Measurements from ENCODE around the gene SLC22A15.
"Not testable (repeated sequence)": the region's sequence is repeated elsewhere in the genome, so short reads cannot be mapped to it uniquely, and the experiment has no call there.

The SLC22A15 gene

GRCh38 chr1:115982400-115982799 is 6.1 kb downstream of the SLC22A15 start:
- DNase-seq = no peak

DNA sequence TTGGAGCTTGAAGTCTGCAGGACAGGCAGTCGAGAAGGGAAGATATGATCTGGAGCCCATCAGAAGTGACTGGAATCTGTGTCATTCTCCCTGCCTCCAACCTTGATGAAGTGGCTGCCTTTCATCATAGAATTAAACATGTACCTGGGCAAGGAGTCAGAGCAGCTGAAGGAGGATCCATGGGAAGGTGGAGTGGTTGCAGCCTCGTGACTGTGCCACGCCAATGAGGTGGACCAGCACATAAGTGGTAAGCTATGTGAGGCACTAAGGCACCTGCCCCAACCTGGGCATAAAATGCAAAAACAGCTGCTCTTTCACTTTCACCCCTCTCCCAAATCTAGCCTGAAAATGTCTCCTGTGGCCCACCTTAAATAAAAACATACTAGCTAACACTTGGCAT is 7.3 kb downstream of the SLC22A15 start:
- DNase-seq = no peak

DNA sequence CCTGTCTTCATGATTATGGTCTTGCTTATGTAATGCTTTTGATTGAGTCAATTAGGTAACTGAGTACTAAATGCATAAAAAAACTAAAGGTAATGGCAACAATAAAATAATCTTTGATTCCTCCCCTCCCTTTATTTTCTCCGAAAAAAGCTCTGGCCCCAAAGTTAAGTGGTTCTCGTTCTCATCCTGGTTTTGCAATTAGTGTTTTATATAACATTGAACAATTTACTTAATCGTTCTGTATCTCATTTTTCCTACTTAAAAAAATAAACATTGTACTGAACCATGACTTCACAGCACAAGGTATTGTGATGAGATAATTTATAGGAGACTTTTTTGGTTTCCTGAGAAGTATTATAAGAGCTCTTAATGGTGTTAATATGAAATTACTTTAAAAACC is 11.3 kb downstream of the SLC22A15 start:
- DNase-seq = no peak

GRCh38 chr1:115988953-115989352 is 12.6 kb downstream of the SLC22A15 start:
- no peak for DNase-seq

- DNase-seq = no peak
Observed at GRCh38 chr1:115989699-115990098, 13.4 kb downstream of the SLC22A15 start.

- DNase-seq = no peak
Observed at GRCh38 chr1:115991909-115992308, 15.6 kb downstream of the SLC22A15 start.

DNA sequence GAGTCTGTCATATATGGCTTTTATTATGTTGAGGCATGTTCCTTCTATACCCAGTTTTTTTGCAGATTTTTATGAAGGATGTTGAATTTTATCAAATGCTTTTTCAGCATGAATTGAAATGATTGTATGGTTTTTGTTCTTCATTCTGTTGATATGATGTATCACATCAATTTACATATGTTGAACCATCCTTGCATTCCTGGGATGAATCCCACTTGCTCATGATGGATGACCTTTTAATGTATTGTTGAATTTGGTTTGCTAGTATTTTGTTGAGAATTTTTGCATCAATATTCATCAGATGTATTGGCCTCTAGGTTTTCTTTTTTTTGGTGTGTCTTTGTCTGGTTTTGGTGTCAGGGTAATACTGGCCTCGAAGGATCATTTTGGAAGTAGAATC is 21.6 kb downstream of the SLC22A15 start:
- not testable (repeated sequence) for DNase-seq

GRCh38 chr1:116001739-116002487 is 25.6 kb downstream of the SLC22A15 start:
- DNase-seq = no peak

DNA sequence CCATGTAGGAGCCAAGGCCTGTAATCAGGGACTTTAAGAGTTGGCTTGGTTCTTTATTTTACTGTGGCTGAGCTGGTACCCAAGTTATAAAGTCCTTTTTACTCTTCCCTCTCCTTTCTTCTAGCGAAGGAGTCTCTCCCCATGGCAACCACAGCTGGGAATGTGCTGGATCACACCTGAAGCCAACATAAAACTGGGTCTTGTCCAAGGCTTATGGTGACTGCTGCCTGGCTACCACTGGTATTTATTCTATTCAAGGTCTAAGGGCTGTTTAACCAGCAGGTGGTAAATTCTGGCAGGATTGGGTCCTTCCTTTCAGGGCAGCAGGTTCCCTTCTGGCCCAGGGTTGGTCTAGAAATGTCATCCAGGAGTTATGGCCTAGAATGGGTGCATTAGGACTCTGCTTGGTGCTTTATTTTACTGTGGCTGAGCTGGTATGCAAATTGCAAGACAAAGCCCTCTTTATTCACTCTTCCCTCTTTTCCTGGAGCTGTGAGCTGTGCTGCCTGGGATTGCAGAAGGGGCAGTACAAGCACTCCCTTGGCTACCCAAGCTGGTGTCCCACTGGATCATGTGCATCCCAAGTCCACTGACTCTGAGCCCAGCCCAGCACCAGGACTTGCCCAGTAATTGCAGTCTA is 26.6 kb downstream of the SLC22A15 start:
- no peak for DNase-seq

- no peak for DNase-seq
Observed at GRCh38 chr1:116003823-116004222, 27.5 kb downstream of the SLC22A15 start.

DNA sequence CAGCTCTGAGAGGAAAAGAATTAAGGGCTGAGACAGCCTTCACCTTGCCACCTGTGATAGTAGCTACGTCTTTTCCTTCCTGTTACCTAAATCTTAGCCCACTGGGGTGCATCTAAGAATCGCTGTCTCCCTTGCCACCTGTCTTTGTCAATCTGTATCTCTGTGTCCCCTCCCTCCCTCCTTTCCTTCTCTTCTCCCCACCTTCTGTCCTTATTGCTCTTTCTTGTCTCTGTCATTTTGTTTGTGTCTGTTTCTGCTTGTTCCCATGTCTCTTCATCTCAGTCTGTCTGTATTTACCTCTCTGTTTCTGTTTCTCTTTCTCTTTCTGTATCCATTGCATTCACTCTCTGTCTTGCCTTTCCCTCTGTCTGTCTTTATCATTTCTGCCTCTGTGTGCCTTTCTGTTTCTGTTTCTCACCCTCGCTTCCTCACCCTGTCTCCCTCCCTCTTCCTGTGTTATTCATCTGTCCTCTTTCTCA is 30.2 kb downstream of the SLC22A15 start:
- no peak for DNase-seq

DNA sequence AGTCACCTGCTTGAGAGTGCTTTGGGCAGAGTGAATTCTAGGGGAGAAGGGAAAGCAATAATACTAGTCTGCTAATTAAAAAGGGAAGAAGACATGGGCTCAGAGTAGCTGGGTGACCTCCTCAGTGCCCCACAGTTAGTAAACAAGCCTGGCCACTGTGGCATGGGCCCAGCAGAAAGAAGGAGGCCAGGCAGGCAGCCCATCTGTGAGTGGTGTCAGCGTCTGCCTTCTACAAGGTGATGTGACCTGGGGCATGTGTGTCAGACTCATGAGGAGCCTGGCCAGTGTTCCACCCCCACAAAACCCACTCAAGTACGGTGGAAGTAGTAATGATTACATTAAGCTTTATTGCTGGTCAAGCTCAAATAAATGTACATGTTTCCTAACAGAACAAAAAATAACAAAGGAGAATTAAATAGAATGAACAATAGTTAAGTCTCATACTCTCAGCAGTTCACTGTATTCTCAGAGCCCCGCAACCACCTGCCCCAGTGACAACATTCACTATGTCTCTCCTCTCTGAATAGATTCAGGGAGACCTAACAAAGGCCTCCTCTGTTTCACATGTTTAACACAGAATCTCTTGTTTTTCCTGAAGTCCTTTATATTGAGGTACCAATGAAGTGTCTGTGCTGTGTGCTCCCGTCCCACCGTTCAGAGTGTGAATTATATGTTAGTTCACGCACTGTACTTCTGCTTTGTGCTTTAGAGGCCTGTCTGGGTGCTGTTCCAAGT is 32.5 kb downstream of the SLC22A15 start:
- no peak for DNase-seq

- DNase-seq = no peak
Observed at GRCh38 chr1:116012716-116013115, 36.4 kb downstream of the SLC22A15 start.

GRCh38 chr1:116015679-116016078 is 39.4 kb downstream of the SLC22A15 start:
- DNase-seq = no peak

GRCh38 chr1:116018007-116018406 is 41.7 kb downstream of the SLC22A15 start:
- no peak for DNase-seq

- no peak for DNase-seq
Observed at GRCh38 chr1:116019653-116020253, 43.4 kb downstream of the SLC22A15 start.

- DNase-seq = peak; percentile 4
Observed at GRCh38 chr1:116020668-116021272, 44.5 kb downstream of the SLC22A15 start.

DNA sequence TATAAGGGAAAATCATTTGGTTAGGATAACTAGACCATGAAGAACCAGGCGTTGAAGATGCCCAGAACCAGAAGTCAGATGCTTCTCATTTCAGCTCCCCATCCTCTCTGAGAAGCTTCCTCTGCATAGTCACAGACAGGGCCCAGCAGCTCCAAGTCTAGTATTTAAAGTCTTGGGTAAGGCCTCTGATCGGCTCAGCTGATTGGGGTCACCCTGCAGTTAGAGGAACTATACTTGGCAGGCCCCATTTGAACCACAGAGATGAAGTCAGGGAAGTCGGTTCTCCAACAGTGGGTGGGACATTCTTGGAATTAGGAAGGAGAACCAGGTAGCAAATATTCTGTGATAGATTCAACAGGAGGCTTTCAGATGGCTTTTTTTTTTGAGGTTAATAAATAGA is 48.3 kb downstream of the SLC22A15 start:
- DNase-seq = no peak

- no peak for DNase-seq
Observed at GRCh38 chr1:116026631-116027030, 50.3 kb downstream of the SLC22A15 start.

- no peak for DNase-seq
Observed at GRCh38 chr1:116031302-116031835, 55.1 kb downstream of the SLC22A15 start.

DNA sequence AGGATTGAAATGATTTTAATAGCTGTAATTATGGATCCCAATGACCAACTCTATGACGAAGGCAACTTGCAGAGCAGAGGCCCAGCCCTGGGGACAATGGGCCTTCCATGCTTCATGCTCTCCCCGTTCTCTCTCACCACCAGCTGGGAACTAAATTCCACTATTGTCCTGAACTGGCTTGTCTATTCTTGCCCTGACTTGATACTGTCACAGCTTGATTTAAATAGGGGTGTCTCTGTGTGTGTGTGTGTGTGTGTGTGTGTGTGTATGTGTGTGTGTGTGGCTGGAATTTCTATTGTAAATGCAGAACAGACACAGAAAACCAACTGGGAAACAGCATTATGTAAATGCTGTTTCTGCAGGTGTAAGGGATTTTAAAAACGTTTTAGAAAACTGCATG is 57.0 kb downstream of the SLC22A15 start:
- no peak for DNase-seq

- no peak for DNase-seq
Observed at GRCh38 chr1:116036255-116036654, 59.9 kb downstream of the SLC22A15 start.

DNA sequence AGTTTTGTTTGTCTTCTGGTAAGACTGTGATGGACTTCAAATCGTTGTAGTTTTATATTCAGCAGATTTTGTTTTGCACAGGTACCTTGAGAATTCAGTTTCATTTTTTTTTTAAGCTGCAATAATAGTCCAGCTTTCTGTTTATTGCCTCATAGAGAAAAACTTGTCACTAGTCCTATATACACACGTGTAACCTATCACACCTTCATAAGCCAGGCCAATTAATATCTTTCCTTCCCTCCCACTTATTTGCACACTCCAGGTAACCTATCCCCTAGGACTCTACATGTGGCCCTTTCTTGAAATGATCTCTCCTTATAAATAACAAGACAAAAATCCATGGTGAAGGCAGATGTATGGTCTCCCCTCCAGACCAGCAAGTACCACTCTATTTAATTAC is 62.4 kb downstream of the SLC22A15 start:
- DNase-seq = no peak
